Psoas muscle (tissue), 8 donors: ENCODE results near the gene PDZD8. TPM values are rescaled to one million over a fixed set of nuclear protein-coding genes. Genes with fewer than 3 reads are reported as not detected.

Source experiments
- ATAC-seq, 4 donors: fragments of 200-7000 bp; cut with Tn5 transposase; one replicate each; pipeline ENCODE4 v1.9.1; 2020; ENCODE audit warnings: moderate library complexity in 3 of 4, mild to moderate bottlenecking in 2 of 4
- DNase-seq, 2 donors: peaks; one replicate each; pipeline ENCODE4 v3.0.0-alpha.2; 2020
- H3K27ac ChIP-seq: fragments of 200-600 bp; one replicate; pipeline ENCODE4 v1.8.0; 2022
- H3K27me3 ChIP-seq, 3 donors: fragments of 200-600 bp in 1 of 3; one replicate each; pipeline versions ENCODE4 v1.6.1 to v1.8.0; 2013 to 2022; ENCODE audit warnings: low read length in 2 of 3, mild to moderate bottlenecking in 2 of 3, moderate library complexity in 1 of 3; ENCODE audit not compliant: insufficient read depth in 3 of 3
- H3K36me3 ChIP-seq, 2 donors: fragments of 200-600 bp in 1 of 2; one replicate each; pipeline versions ENCODE4 v1.6.1 to v1.8.0; 2013 to 2022; ENCODE audit warnings: low read depth in 1 of 2, mild to moderate bottlenecking in 1 of 2, moderate library complexity in 1 of 2; ENCODE audit not compliant: insufficient read depth in 1 of 2
- H3K4me1 ChIP-seq: fragments of 200-600 bp; one replicate; pipeline ENCODE4 v1.8.0; 2022
- H3K4me3 ChIP-seq: fragments of 200-600 bp; one replicate; pipeline ENCODE4 v1.8.0; 2022; ENCODE audit warnings: mild to moderate bottlenecking
- H3K9me3 ChIP-seq: fragments of 200-600 bp; one replicate; pipeline ENCODE4 v1.8.0; 2022
- CTCF ChIP-seq: fragments of 200-600 bp; IDR thresholded peaks from one replicate; pipeline ENCODE4 v1.8.0; 2022; ENCODE audit warnings: antibody characterized with exemption
- WGBS, 3 donors: extraction: QIAGEN DNeasy Blood & Tissue Kit; methylation state at CpG; one replicate each; pipeline versions ENCODE4 v1.1.6 to v1.1.7; 2013; 5-methylcytosine and 5-hydroxymethylcytosine counted together
- intact Hi-C, 2 donors: fragments of 100-400 bp; cut with DNase I; formaldehyde crosslinking; loops; one replicate each; pipeline versions ENCODE4 v1.11.0 to v1.14.2; 2022
- polyA plus RNA-seq, 3 donors: library from polyadenylated mRNA; stranded (reverse); fragments of 200-250 nt; gene quantifications; one replicate each; pipeline ENCODE4 v1.2.3, GENCODE V29; 2013
- total RNA-seq, 4 donors: library from RNA; stranded (reverse); fragmentation: NEBNext Ultra II Directional in 2 of 4; extraction: Animal tissue kit (Norgen Biotek cat#: 25700) in 2 of 4; gene quantifications; one replicate each; pipeline versions ENCODE4 v1.2.1 to v1.2.4, GENCODE V29; 2021 to 2023
- donor health status: healthy with polysubstance abuse.
- donor health status: DM: no; HTN: no; CAD: no; lungs with moderate emphysema.
- donor health status: Bipolar disorder and iron deficiency.
- donor health status: healthy.
- donor health status: DM: yes; HTN: yes; CAD: no.
- donor health status: DM: no; HTN: no; CAD: no.
- donor health status: DM: no; HTN: no; CAD: no.
- donor health status: DM: yes; HTN: yes; CAD: no.

The PDZD8 gene
- total and polyA plus RNA-seq, 7 donors: 3.3 to 20.3 (median 19.1) TPM

GRCh38 chr10:117259279-117259678, 116.0 kb downstream of the PDZD8 start:
- H3K36me3 ChIP-seq: no peaks in the 10 kb centered on the region
- no peak overlapping the region for H3K4me3 ChIP-seq
- DNase-seq: no peak
- H3K27ac ChIP-seq: no peak overlapping the region
- H3K27me3 ChIP-seq: peaks cover 0 to 27% (median 0%) of the 10 kb centered on the region in 3 donors
- no peak for TF ChIP-seq CTCF
- intact Hi-C loops: no loop called here
- no peak for ATAC-seq
- H3K9me3 ChIP-seq: no peaks in the 10 kb centered on the region
- WGBS, 3 donors: 59 to 62% (median 61%) methylated on average over 3 of the region's 3 CpGs
- no peaks in the 10 kb centered on the region for H3K4me1 ChIP-seq

- ATAC-seq: no peak
- Histone ChIP-seq H3K4me1 (no peaks in the 10 kb centered on the region), H3K27me3 (peaks cover 0 to 24% (median 0%) of the 10 kb centered on the region in 3 donors), H3K4me3 (no peak overlapping the region), H3K27ac (no peak overlapping the region), H3K9me3 (no peaks in the 10 kb centered on the region), H3K36me3 (no peaks in the 10 kb centered on the region)
- no peak for TF ChIP-seq CTCF
- WGBS, 3 donors: 58 to 76% (median 66%) methylated on average over 3 of the region's 3 CpGs
- intact Hi-C loops: no loop called here
- DNase-seq: no peak
Observed at GRCh38 chr10:117257721-117258120, 117.5 kb downstream of the PDZD8 start.

- ATAC-seq (no peak), DNase-seq (no peak)
- Histone ChIP-seq H3K27ac (no peak overlapping the region), H3K4me3 (no peak overlapping the region), H3K36me3 (no peaks in the 10 kb centered on the region), H3K27me3 (peaks cover 0 to 32% (median 2%) of the 10 kb centered on the region in 3 donors), H3K9me3 (no peaks in the 10 kb centered on the region), H3K4me1 (no peaks in the 10 kb centered on the region)
- no peak for TF ChIP-seq CTCF
- WGBS, 3 donors: 78 to 84% (median 79%) methylated on average over 10 of the region's 10 CpGs
- intact Hi-C loops: no loop called here
Observed at GRCh38 chr10:117256910-117257309, 118.3 kb downstream of the PDZD8 start.

- H3K27me3 ChIP-seq: peaks cover 0 to 25% (median 2%) of the 10 kb centered on the region in 3 donors
- no peak overlapping the region for H3K27ac ChIP-seq
- H3K4me1 ChIP-seq: no peaks in the 10 kb centered on the region
- H3K36me3 ChIP-seq: no peaks in the 10 kb centered on the region
- ATAC-seq: no peak
- 88 to 96% (median 89%) methylated on average over 9 of the region's 9 CpGs for WGBS, 3 donors
- no peaks in the 10 kb centered on the region for H3K9me3 ChIP-seq
- TF ChIP-seq CTCF: no peak
- intact Hi-C loops: no loop called here
- DNase-seq: no peak
- no peak overlapping the region for H3K4me3 ChIP-seq
Observed at GRCh38 chr10:117255835-117256460, 119.3 kb downstream of the PDZD8 start.
